ENCODE measurements around the gene ATP8B3.

GRCh38 chr19:1794424-1795172 is 17.5 kb downstream of the ATP8B3 start:
- no peak for TF ChIP-seq CTCF (optimal IDR thresholded peaks at IDR 0.05 in 1 of 3, IDR thresholded peaks at IDR 0.05 in 1 of 3, conservative IDR thresholded peaks at IDR 0.05 in 1 of 3; ENCODE audit: extremely low read depth in 1 of 3, insufficient read depth in 2 of 3, low read length in 3 of 3)
- no peak for TF ChIP-seq EZH2 (IDR thresholded peaks at IDR 0.05; ENCODE audit: low read length)
